Hepatocyte (in vitro differentiated cells): Measurements from ENCODE around the gene PIM1. TPM values are rescaled to one million over a fixed set of nuclear protein-coding genes. Genes with fewer than 3 reads are reported as not detected.

Experiments used
- DNase-seq: peaks from one replicate; pipeline ENCODE4 v3.0.0-alpha.2; 2016; ENCODE audit warnings: low spot score
- H2AFZ ChIP-seq: fragments of 200-600 bp; sonication (generic); 2 replicates; pipeline ENCODE4 v1.6.0; 2016; ENCODE audit warnings: antibody characterized with exemption, mild to moderate bottlenecking
- H3K27ac ChIP-seq: fragments of 200-600 bp; sonication (generic); 2 replicates; pipeline ENCODE4 v1.5.1; 2016; ENCODE audit warnings: mild to moderate bottlenecking
- H3K27me3 ChIP-seq: fragments of 200-600 bp; sonication (generic); 2 replicates; pipeline ENCODE4 v1.6.1; 2016
- H3K36me3 ChIP-seq: fragments of 200-600 bp; sonication (generic); replicated peaks from 2 replicates; pipeline ENCODE4 v1.5.1; 2016; ENCODE audit warnings: low read depth; ENCODE audit not compliant: insufficient read depth
- H3K4me1 ChIP-seq: fragments of 200-600 bp; sonication (generic); 2 replicates; pipeline ENCODE4 v1.5.1; 2016; ENCODE audit warnings: mild to moderate bottlenecking, moderate library complexity; ENCODE audit not compliant: insufficient read depth
- H3K4me2 ChIP-seq: fragments of 200-600 bp; sonication (generic); 2 replicates; pipeline ENCODE4 v1.6.0; 2016
- H3K4me3 ChIP-seq: fragments of 200-600 bp; sonication (generic); 2 replicates; pipeline ENCODE4 v1.5.1; 2016; ENCODE audit warnings: mild to moderate bottlenecking
- H3K79me2 ChIP-seq: fragments of 200-600 bp; sonication (generic); 2 replicates; pipeline ENCODE4 v1.6.0; 2017; ENCODE audit warnings: mild to moderate bottlenecking
- H3K9me2 ChIP-seq: fragments of 200-600 bp; sonication (generic); replicated peaks from 2 replicates; pipeline ENCODE4 v1.6.0; 2017; ENCODE audit warnings: mild to moderate bottlenecking; ENCODE audit not compliant: insufficient read depth
- H3K9me3 ChIP-seq: fragments of 200-600 bp; sonication (generic); 2 replicates; pipeline ENCODE4 v1.5.1; 2016; ENCODE audit warnings: low read depth, mild to moderate bottlenecking
- H4K20me1 ChIP-seq: fragments of 200-600 bp; sonication (generic); 2 replicates; pipeline ENCODE4 v1.6.0; 2016; ENCODE audit warnings: mild to moderate bottlenecking; ENCODE audit not compliant: insufficient read depth, poor library complexity, severe bottlenecking
- EZH2 ChIP-seq: fragments of 200-600 bp; sonication (generic); IDR thresholded peaks from 2 replicates; pipeline ENCODE4 v1.6.1; 2016; ENCODE audit warnings: antibody characterized with exemption, mild to moderate bottlenecking, borderline replicate concordance
- EZH2phosphoT487 ChIP-seq: fragments of 200-600 bp; sonication (generic); IDR thresholded peaks from one replicate; pipeline ENCODE4 v1.6.1; 2018; ENCODE audit warnings: antibody characterized with exemption, mild to moderate bottlenecking, low read depth, moderate library complexity; ENCODE audit not compliant: unreplicated experiment, severe bottlenecking
- WGBS: methylation state at CpG from one replicate; pipeline ENCODE4 v1.1.6; 2016; ENCODE audit warnings: low lambda C conversion rate; ENCODE audit errors: missing lambda C conversion rate; 5-methylcytosine and 5-hydroxymethylcytosine counted together
- polyA plus RNA-seq: library from polyadenylated mRNA; unstranded; fragments of >200 nt; fragmentation: Nextera tagmentation; extraction: Ambion mirVana; gene quantifications from 2 replicates; pipeline ENCODE4 v1.2.1, GENCODE V29; 2016
- total RNA-seq: library from RNA; depleted of rRNA; stranded (reverse); fragments of >200 nt; gene quantifications from 2 replicates; pipeline ENCODE4 v1.2.3, GENCODE V29; 2014
- TF ChIP-seq, protein P1 (sequence below): fragments of 200-600 bp; sonication (generic); IDR thresholded peaks from 2 replicates; pipeline ENCODE4 v1.5.1; 2016; ENCODE audit warnings: antibody characterized with exemption, mild to moderate bottlenecking; ENCODE audit not compliant: poor library complexity

Gene PIM1
- total and polyA plus RNA-seq, 2 experiments from 2014 or later, result 71.3 to 99.1 TPM

DNA sequence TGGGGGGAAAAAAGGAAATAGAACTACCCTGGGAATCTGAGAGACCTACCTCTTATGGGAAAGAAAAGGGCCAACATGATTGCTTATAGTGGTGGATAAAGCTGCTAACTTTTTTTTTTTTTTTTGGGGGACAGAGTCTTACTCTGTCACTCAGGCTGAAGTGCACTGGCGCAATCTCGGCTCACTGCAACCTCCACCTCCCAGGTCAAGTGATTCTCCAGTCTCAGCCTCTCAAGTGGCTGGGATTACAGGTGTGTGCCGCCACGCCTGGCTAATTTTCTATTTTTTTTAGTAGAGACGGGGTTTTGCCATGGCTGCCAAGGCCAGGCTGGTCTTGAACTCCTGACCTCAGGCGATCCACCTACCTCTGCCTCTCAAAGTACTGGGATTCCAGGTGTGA, 48.1 kb downstream of the PIM1 start:
- H3K9me3 ChIP-seq, result no peaks in the 10 kb centered on the region
- H3K36me3 ChIP-seq, result no peaks in the 10 kb centered on the region
- no peak overlapping the region for H3K4me2 ChIP-seq
- TF ChIP-seq EZH2 (no peak), EZH2phosphoT487 (no peak)
- TF ChIP-seq, protein P1, sequence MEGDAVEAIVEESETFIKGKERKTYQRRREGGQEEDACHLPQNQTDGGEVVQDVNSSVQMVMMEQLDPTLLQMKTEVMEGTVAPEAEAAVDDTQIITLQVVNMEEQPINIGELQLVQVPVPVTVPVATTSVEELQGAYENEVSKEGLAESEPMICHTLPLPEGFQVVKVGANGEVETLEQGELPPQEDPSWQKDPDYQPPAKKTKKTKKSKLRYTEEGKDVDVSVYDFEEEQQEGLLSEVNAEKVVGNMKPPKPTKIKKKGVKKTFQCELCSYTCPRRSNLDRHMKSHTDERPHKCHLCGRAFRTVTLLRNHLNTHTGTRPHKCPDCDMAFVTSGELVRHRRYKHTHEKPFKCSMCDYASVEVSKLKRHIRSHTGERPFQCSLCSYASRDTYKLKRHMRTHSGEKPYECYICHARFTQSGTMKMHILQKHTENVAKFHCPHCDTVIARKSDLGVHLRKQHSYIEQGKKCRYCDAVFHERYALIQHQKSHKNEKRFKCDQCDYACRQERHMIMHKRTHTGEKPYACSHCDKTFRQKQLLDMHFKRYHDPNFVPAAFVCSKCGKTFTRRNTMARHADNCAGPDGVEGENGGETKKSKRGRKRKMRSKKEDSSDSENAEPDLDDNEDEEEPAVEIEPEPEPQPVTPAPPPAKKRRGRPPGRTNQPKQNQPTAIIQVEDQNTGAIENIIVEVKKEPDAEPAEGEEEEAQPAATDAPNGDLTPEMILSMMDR, result no peak
- no peaks in the 10 kb centered on the region for H4K20me1 ChIP-seq
- no peak overlapping the region for H2AFZ ChIP-seq
- 93% methylated on average over 6 of the region's 6 CpGs for WGBS
- H3K27me3 ChIP-seq, result no peaks in the 10 kb centered on the region
- H3K4me1 ChIP-seq, result peaks cover 10% of the 10 kb centered on the region
- DNase-seq, result no peak
- H3K27ac ChIP-seq, result no peak overlapping the region
- H3K79me2 ChIP-seq, result no peaks in the 10 kb centered on the region
- H3K4me3 ChIP-seq, result no peak overlapping the region
- no peaks in the 10 kb centered on the region for H3K9me2 ChIP-seq

DNA sequence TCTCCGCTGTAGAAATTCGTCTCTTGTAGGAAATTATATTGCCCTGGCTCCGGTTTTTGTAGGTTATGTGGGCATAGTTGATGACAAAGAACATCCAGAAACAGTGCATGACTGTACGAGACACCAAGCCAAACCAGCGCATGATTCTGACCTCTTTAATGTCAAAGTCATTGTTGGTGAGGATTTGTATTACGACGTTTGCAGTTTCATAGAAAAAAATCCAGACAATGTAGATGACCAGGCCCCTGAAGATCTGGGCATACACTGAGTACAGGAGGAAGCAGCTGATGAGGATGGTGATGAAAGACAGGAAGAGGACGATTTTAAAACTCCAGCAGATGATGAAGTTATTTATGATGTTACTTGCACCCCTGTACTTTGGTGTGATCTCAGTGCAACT, 48.6 kb downstream of the PIM1 start:
- no peak overlapping the region for H2AFZ ChIP-seq
- no peak overlapping the region for H3K27ac ChIP-seq
- TF ChIP-seq EZH2, result no peak
- TF ChIP-seq, protein P1, result no peak
- no peak for TF ChIP-seq EZH2phosphoT487
- no peak for DNase-seq
- WGBS, result 90% methylated on average over 8 of the region's 8 CpGs
- no peaks in the 10 kb centered on the region for H3K36me3 ChIP-seq
- H4K20me1 ChIP-seq, result no peaks in the 10 kb centered on the region
- H3K79me2 ChIP-seq, result no peaks in the 10 kb centered on the region
- no peaks in the 10 kb centered on the region for H3K9me2 ChIP-seq
- no peaks in the 10 kb centered on the region for H3K27me3 ChIP-seq
- no peak overlapping the region for H3K4me2 ChIP-seq
- H3K4me3 ChIP-seq, result no peak overlapping the region
- peaks cover 10% of the 10 kb centered on the region for H3K4me1 ChIP-seq
- no peaks in the 10 kb centered on the region for H3K9me3 ChIP-seq

DNA sequence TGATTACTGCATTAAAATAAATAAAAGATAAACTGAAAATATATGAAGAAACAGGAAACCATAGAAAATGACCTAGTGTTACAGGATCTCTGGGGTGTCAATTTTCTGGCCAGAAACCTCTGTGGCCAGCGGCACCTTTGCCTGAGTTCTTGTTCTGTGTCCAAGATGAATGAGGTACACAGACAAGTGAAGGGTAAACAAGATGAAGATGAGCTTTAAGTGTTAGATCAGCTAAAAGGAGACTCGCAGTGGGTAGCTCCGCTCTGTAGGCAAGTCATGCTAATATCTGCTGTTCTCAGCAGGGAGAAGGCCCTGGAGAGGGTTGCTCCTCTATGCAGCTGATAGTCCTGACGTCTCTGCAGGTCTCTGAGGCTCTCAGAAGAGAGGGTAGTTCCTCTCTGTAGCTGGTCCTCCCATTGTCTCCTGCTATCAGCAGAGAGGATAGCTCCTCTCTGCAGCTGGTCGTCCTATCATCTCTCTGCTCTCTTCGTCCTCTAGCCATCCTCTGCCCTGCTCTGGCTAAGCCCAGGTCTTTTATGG, 51.7 kb downstream of the PIM1 start:
- 34% methylated on average over 6 of the region's 6 CpGs for WGBS
- H3K27ac ChIP-seq, result peak overlapping the region; percentile 77
- peak overlapping the region; percentile 48 for H3K4me3 ChIP-seq

More for the DNA sequence above, 51.7 kb downstream of the PIM1 start:
- no peaks in the 10 kb centered on the region for H3K27me3 ChIP-seq
- no peaks in the 10 kb centered on the region for H3K9me3 ChIP-seq
- H3K36me3 ChIP-seq, result no peaks in the 10 kb centered on the region
- DNase-seq, result no peak
- H3K4me2 ChIP-seq, result peak overlapping the region; percentile 77
- no peaks in the 10 kb centered on the region for H3K9me2 ChIP-seq
- H2AFZ ChIP-seq, result peak overlapping the region; percentile 94
- H4K20me1 ChIP-seq, result no peaks in the 10 kb centered on the region
- peaks cover 10% of the 10 kb centered on the region for H3K4me1 ChIP-seq
- H3K79me2 ChIP-seq, result no peaks in the 10 kb centered on the region
- no peak for TF ChIP-seq EZH2phosphoT487
- no peak for TF ChIP-seq EZH2
- TF ChIP-seq, protein P1, result no peak
